GM12878 (cell line): ENCODE measurements around the gene TMA16. TPM values are rescaled to one million over a fixed set of nuclear protein-coding genes. Genes with fewer than 3 reads are reported as not detected.

Source experiments
- ATAC-seq: fragments of 200-7000 bp; cut with Tn5 transposase; 3 replicates; pipeline ENCODE4 v1.9.1; 2020; ENCODE audit warnings: mild to moderate bottlenecking, moderate library complexity
- Bru-seq: library from RNA; stranded (reverse); fragments of 400-500 nt; gene quantifications from one replicate; lab custom pipeline; 2021; lab: Mats Ljungman, UMichigan
- BruChase-seq, 2 experiments: library from RNA; stranded (reverse); fragments of 400-500 nt; gene quantifications; one replicate each; lab custom pipeline; 2021; lab: Mats Ljungman, UMichigan
- BruUV-seq: library from RNA; stranded (reverse); fragments of 400-500 nt; replicated peaks from 2 replicates; lab custom pipeline; 2021; lab: Mats Ljungman, UMichigan
- CTCF ChIA-PET: fragments of 300-600 bp; sonication (Branson Sonifier 250); formaldehyde crosslinking; extraction: SDS; loops from one replicate; lab custom pipeline; 2021; ENCODE audit warnings: inconsistent platforms; lab: Yijun Ruan, JAX
- POLR2A ChIA-PET: fragments of 350-600 bp; formaldehyde crosslinking; extraction: SDS; loops from one replicate; lab custom pipeline; 2021; ENCODE audit warnings: inconsistent platforms; lab: Charles Lee
- RAD21 ChIA-PET: fragments of 300-600 bp; sonication (Branson Sonifier 250); formaldehyde crosslinking; loops from one replicate; lab custom pipeline; 2023; ENCODE audit warnings: antibody characterized with exemption; ENCODE audit not compliant: unreplicated experiment; lab: Charles Lee
- SMC1A ChIA-PET: fragments of 300-600 bp; sonication (Branson Sonifier 250); formaldehyde crosslinking; loops from one replicate; lab custom pipeline; 2023; ENCODE audit not compliant: unreplicated experiment, uncharacterized antibody; lab: Charles Lee
- DNase-seq: peaks from one replicate; pipeline ENCODE4 v3.0.0-alpha.2; 2011; ENCODE audit warnings: low read depth, low spot score
- FAIRE-seq: peaks from 3 replicates; lab custom pipeline; 2011; peaks lifted over from hg19 to GRCh38; lab: Jason Lieb, UNC
- H2AFZ ChIP-seq: 2 replicates; pipeline ENCODE4 v1.6.0; 2011; ENCODE audit warnings: low read depth, low read length, control low read depth; ENCODE audit not compliant: control insufficient read depth
- H3K27ac ChIP-seq: 2 replicates; pipeline ENCODE4 v1.5.1; 2011; ENCODE audit warnings: control low read depth; ENCODE audit not compliant: control insufficient read depth, insufficient read depth
- H3K27me3 ChIP-seq, 2 experiments: replicated peaks in 1 of 2; 2 replicates each; pipeline versions ENCODE4 v1.6.0 to v1.6.1; 2011; ENCODE audit warnings: low read length in 1 of 2; ENCODE audit not compliant: control insufficient read depth in 2 of 2, insufficient read depth in 2 of 2
- H3K36me3 ChIP-seq, 2 experiments: 2 replicates each; pipeline ENCODE4 v1.5.1; 2011; ENCODE audit warnings: low read length in 1 of 2; ENCODE audit not compliant: control insufficient read depth in 2 of 2, insufficient read depth in 2 of 2
- H3K4me1 ChIP-seq: 2 replicates; pipeline ENCODE4 v1.6.1; 2011; ENCODE audit warnings: mild to moderate bottlenecking, low read length, moderate library complexity, mixed read lengths; ENCODE audit not compliant: control insufficient read depth, insufficient read depth
- H3K4me2 ChIP-seq: 2 replicates; pipeline ENCODE4 v1.6.0; 2011; ENCODE audit warnings: control low read depth; ENCODE audit not compliant: control insufficient read depth, insufficient read depth
- H3K4me3 ChIP-seq: fragments of 200-600 bp; sonication (generic); 2 replicates; pipeline ENCODE4 v1.5.1; 2016
- H3K79me2 ChIP-seq: 2 replicates; pipeline ENCODE4 v1.6.0; 2011; ENCODE audit warnings: low read length; ENCODE audit not compliant: control insufficient read depth, insufficient read depth
- H3K9ac ChIP-seq: 2 replicates; pipeline ENCODE4 v1.8.0; 2011; ENCODE audit warnings: low read length, control low read depth, mixed read lengths; ENCODE audit not compliant: control insufficient read depth, insufficient read depth
- H3K9me3 ChIP-seq: replicated peaks from 3 replicates; pipeline ENCODE4 v1.5.1; 2011; ENCODE audit warnings: mild to moderate bottlenecking, low read length; ENCODE audit not compliant: control insufficient read depth, insufficient read depth
- H4K20me1 ChIP-seq: 2 replicates; pipeline ENCODE4 v1.6.0; 2011; ENCODE audit not compliant: control insufficient read depth, insufficient read depth
- CBX5 ChIP-seq: sonication (generic); IDR thresholded peaks from 2 replicates; pipeline ENCODE4 v1.6.1; 2016; ENCODE audit warnings: low read depth, moderate library complexity, mild to moderate bottlenecking, inconsistent platforms
- DPF2 ChIP-seq: fragments of 450-650 bp; IDR thresholded peaks from 2 replicates; pipeline ENCODE4 v1.6.1; 2017; ENCODE audit warnings: mild to moderate bottlenecking
- E2F8 ChIP-seq: fragments of 450-650 bp; IDR thresholded peaks from 2 replicates; pipeline ENCODE4 v1.6.1; 2018; ENCODE audit warnings: mild to moderate bottlenecking, low read depth, moderate library complexity; ENCODE audit not compliant: partially characterized antibody
- MAX ChIP-seq: IDR thresholded peaks from 2 replicates; pipeline ENCODE4 v1.6.1; 2012; ENCODE audit warnings: low read depth, low read length, improper control_type of control experiment
- MTA2 ChIP-seq: fragments of 450-650 bp; IDR thresholded peaks from 2 replicates; pipeline ENCODE4 v1.6.1; 2016; ENCODE audit warnings: low read depth, mild to moderate bottlenecking, moderate library complexity
- POLR2AphosphoS5 ChIP-seq: IDR thresholded peaks from 2 replicates; pipeline ENCODE4 v1.6.1; 2011; ENCODE audit warnings: mild to moderate bottlenecking, low read length, inconsistent platforms
- TAF1 ChIP-seq: IDR thresholded peaks from 2 replicates; pipeline ENCODE4 v1.6.1; 2011; ENCODE audit warnings: mild to moderate bottlenecking, low read depth, low read length, borderline replicate concordance
- WGBS: methylation state at CpG from one replicate; pipeline ENCODE4 v1.1.6; 2016; ENCODE audit warnings: low lambda C conversion rate; ENCODE audit not compliant: insufficient replicate concordance, insufficient coverage; ENCODE audit errors: missing lambda C conversion rate; 5-methylcytosine and 5-hydroxymethylcytosine counted together
- in situ Hi-C: fragments of 300-500 bp; cut with MboI; formaldehyde crosslinking; loops from 9 replicates; pipeline ENCODE4 v1.14.3; 2018; ENCODE audit warnings: mixed read lengths
- intact Hi-C: fragments of 100-400 bp; cut with micrococcal nuclease; formaldehyde crosslinking; loops from one replicate; pipeline ENCODE4 v1.14.2; 2022; ENCODE audit not compliant: unreplicated experiment
- long read RNA-seq, 2 experiments: library from polyadenylated mRNA; unstranded; transcript quantifications; one replicate each; pipeline ENCODE4 v2.0.0, GENCODE V29; 2019 to 2020
- polyA minus RNA-seq, 3 experiments: library from RNA; depleted of rRNA, polyadenylated mRNA; stranded (reverse); fragments of >200 nt; gene quantifications; 2 replicates each; pipeline ENCODE4 v1.2.3, GENCODE V29; 2011
- polyA plus RNA-seq, 11 experiments: library from polyadenylated mRNA; depleted of rRNA in 4 of 11; unstranded in 6 of 11; stranded (reverse) in 5 of 11; fragments of >200 nt; fragmentation: Nextera tagmentation in 4 of 11; fragmentation: Illumina TruSeq in 1 of 11; extraction: Ambion mirVana in 4 of 11; extraction: Trizol in 1 of 11; gene quantifications; 1 replicate in 1 of 11; 2 replicates in 10 of 11; pipeline versions ENCODE4 v1.2.1 to v1.2.3, GENCODE V29; 2011 to 2016; ENCODE audit warnings: inconsistent platforms in 2 of 11, missing spikeins in 2 of 11, low read depth in 1 of 11
- total RNA-seq, 4 experiments: library from RNA; depleted of rRNA in 3 of 4; stranded (reverse); fragments of >200 nt in 3 of 4; fragmentation: Illumina TruSeq in 1 of 4; extraction: Trizol in 1 of 4; gene quantifications; 2 replicates each; pipeline versions ENCODE4 v1.2.1 to v1.2.3, GENCODE V29; 2013 to 2021

Gene TMA16
- total RNA-seq (2013; cell fraction: nucleolus; rRNA removed) = 206 and 211 TPM in 2 replicates
- 42.6 and 46.2 TPM in 2 replicates for total RNA-seq (2014; rRNA removed)
- 70.3 and 77.8 TPM in 2 replicates for total RNA-seq (2014; rRNA removed; fragmentation: Illumina TruSeq; extraction: Trizol)
- 50.5 and 54.3 TPM in 2 replicates for total RNA-seq (2021)
- polyA plus RNA-seq (2011; ENCODE audit: low read depth) = 28.4 TPM
- 37.9 and 55.4 TPM in 2 replicates for polyA plus RNA-seq (2011; rRNA removed)
- 9.7 and 10.4 TPM in 2 replicates for polyA plus RNA-seq (2011; cell fraction: cytosol; rRNA removed)
- polyA plus RNA-seq (2011; cell fraction: nucleus; rRNA removed) = 21.2 and 22.5 TPM in 2 replicates
- 36.1 and 45.1 TPM in 2 replicates for polyA plus RNA-seq (2012)
- 60.5 and 85.0 TPM in 2 replicates for polyA plus RNA-seq (2014; fragmentation: Illumina TruSeq; extraction: Trizol)
- 10 to 100 TPM; 65.4 to 91.0 TPM for polyA plus RNA-seq (2014; fragmentation: Nextera tagmentation; extraction: Ambion mirVana)
- polyA plus RNA-seq (2014; rRNA removed) = 41.1 and 55.9 TPM in 2 replicates
- 10 to 100 TPM; 48.2 to 55.7 TPM for polyA plus RNA-seq (2016; fragmentation: Nextera tagmentation; extraction: Ambion mirVana)
- 23.3 and 28.7 TPM in 2 replicates for polyA minus RNA-seq (2011; rRNA and poly(A)+ RNA removed)
- 11.2 and 17.3 TPM in 2 replicates for polyA minus RNA-seq (2011; cell fraction: cytosol; rRNA and poly(A)+ RNA removed)
- 60.8 and 107 TPM in 2 replicates for polyA minus RNA-seq (2011; cell fraction: nucleus; rRNA and poly(A)+ RNA removed)
- percentile 94 among the genes with signal in this experiment for Bru-seq, nascent RNA
- BruChase-seq, experiment 1, labeled RNA remaining after a 6-hour chase = percentile 83 among the genes with signal in this experiment
- BruChase-seq, experiment 2, labeled RNA remaining after a 2-hour chase = percentile 88 among the genes with signal in this experiment
- long read RNA-seq, experiment 1, transcript TMA16-201 (7 exons, 1,978 nt) = major isoform, 21 of 28 reads
- long read RNA-seq, experiment 1, partial matches to known transcripts = 4 of 28 reads
- long read RNA-seq, experiment 1, other reads (novel, unspliced or antisense) = 2 of 28 reads
- long read RNA-seq, experiment 2, transcript TMA16-201 (7 exons, 1,978 nt) = major isoform, 92 of 117 reads
- long read RNA-seq, experiment 2, partial matches to known transcripts = 11 of 117 reads
- long read RNA-seq, experiment 2, other reads (novel, unspliced or antisense) = 11 of 117 reads

- TSS peak; percentile 77 for BruUV-seq
- in situ Hi-C loops = loop anchor here (10.0 kb wide), 1 partner anchor 330 kb away; the partner anchor contains the start of gene NAF1
- RAD21 ChIA-PET = interaction anchor here (0.7 to 2.5 kb wide), 7 partner anchors 9 to 937 kb away, joined by 3 to 19 read pairs (median 4); no protein-coding TSS in a partner anchor
- peak; percentile 80 for TF ChIP-seq E2F8
- peak; percentile 98 for TF ChIP-seq TAF1
- TF ChIP-seq MAX = peak; percentile 95
- peak; percentile 97 for TF ChIP-seq POLR2AphosphoS5
- TF ChIP-seq MTA2 = peak; percentile 16; the same call in 1 of the 2 replicates
- peak; percentile 96 for TF ChIP-seq CBX5
- peak; percentile 49 for TF ChIP-seq DPF2
Measured at GRCh38 chr4:163494360-163495241, at the start of gene TMA16. Gene TMA16, plus strand, starts transcription at chr4:163494690. Its CDS starts 112 bp downstream, at chr4:163494802.

More at GRCh38 chr4:163494360-163495241, at the start of gene TMA16:
- no peaks in the 10 kb centered on the region for H4K20me1 ChIP-seq
- H3K27ac ChIP-seq = peak within 1 kb of the TSS; percentile 97
- H3K36me3 ChIP-seq = 0 out of 4 replicates have a peak, but pooled peaks cover 0 to 5% of the 10 kb centered on the region in 2 experiments
- peak; percentile 86 for ATAC-seq
- ChIA-PET POLR2A (interaction anchor here (0.6 to 1.6 kb wide), 11 partner anchors 9 to 1444 kb away, joined by 3 to 7 read pairs (median 4); no protein-coding TSS in a partner anchor), CTCF (interaction anchor here (1.1 to 3.2 kb wide), 10 partner anchors 9 to 180 kb away, joined by 3 to 41 read pairs (median 5); no protein-coding TSS in a partner anchor), SMC1A (interaction anchor here (1.0 to 3.4 kb wide), 8 partner anchors 10 to 250 kb away, joined by 3 to 33 read pairs (median 6); no protein-coding TSS in a partner anchor)
- 1% methylated on average over 62 of the region's 64 CpGs for WGBS
- DNase-seq = peak; percentile 77
- peaks cover 51% of the 10 kb centered on the region for H3K79me2 ChIP-seq
- peaks cover 5% of the 10 kb centered on the region; the same call in 1 of the 2 replicates for H3K4me1 ChIP-seq
- H3K27me3 ChIP-seq = no peaks in the 10 kb centered on the region
- peak within 1 kb of the TSS; percentile 82 for H2AFZ ChIP-seq
- H3K9ac ChIP-seq = peak within 1 kb of the TSS; percentile 99
- H3K9me3 ChIP-seq = no peaks in the 10 kb centered on the region; the same call in 2 of the 3 replicates
- peak within 1 kb of the TSS; percentile 81 for H3K4me2 ChIP-seq
- H3K4me3 ChIP-seq = peak within 1 kb of the TSS; percentile 85
- intact Hi-C loops = loop anchor here (2.0 to 10.0 kb wide), 6 partner anchors 50 to 1400 kb away; partner anchors contain the start of gene NAF1
- FAIRE-seq = peak; percentile 77
